ENCODE results near the gene ITGA1. TPM values are rescaled to one million over a fixed set of nuclear protein-coding genes. Genes with fewer than 3 reads are reported as not detected.

The ITGA1 gene
- total RNA-seq, 4 donors from 2014 or later = 228 to 302 (median 235) TPM

GRCh38 chr5:52867809-52868208, 80.1 kb downstream of the ITGA1 start:
- DNase-seq (ENCODE audit: extremely low spot score) = no peak
- H3K27ac ChIP-seq (replicated peaks in 1 of 4) = peak overlapping the region; percentile 39 to 77 (median 46)
- intact Hi-C loops (cut with DNase I) = loop anchor here (10.0 kb wide), 1 partner anchor 63 kb away; no protein-coding TSS in a partner anchor
- no peaks in the 10 kb centered on the region for H3K9me3 ChIP-seq
- no peak overlapping the region for H3K4me3 ChIP-seq
- no peaks in the 10 kb centered on the region for H3K27me3 ChIP-seq
- TF ChIP-seq EP300 (IDR thresholded peaks at IDR 0.05) (no peak), POLR2A (IDR thresholded peaks at IDR 0.05; ENCODE audit: low read depth) (no peak), CTCF (IDR thresholded peaks at IDR 0.05) (no peak), POLR2AphosphoS5 (IDR thresholded peaks at IDR 0.05) (peak in 1 of 2 donors; percentile 20)
- H3K4me1 ChIP-seq = peaks cover 25 to 74% (median 68%) of the 10 kb centered on the region in 4 donors
- 56% methylated on average over 2 of the region's 2 CpGs for WGBS
- peaks cover 0 to 26% (median 8%) of the 10 kb centered on the region in 4 donors for H3K36me3 ChIP-seq

GRCh38 chr5:52868417-52868816, 80.7 kb downstream of the ITGA1 start:
- DNase-seq (ENCODE audit: extremely low spot score) = no peak
- Histone ChIP-seq H3K4me3 (no peak overlapping the region), H3K36me3 (peaks cover 0 to 31% (median 8%) of the 10 kb centered on the region in 4 donors), H3K27me3 (no peaks in the 10 kb centered on the region), H3K27ac (replicated peaks in 1 of 4) (peak overlapping the region in 2 of 4 donors; percentile 51 to 77), H3K9me3 (no peaks in the 10 kb centered on the region), H3K4me1 (peaks cover 21 to 68% (median 62%) of the 10 kb centered on the region in 4 donors)
- WGBS = 74% methylated on average over 2 of the region's 2 CpGs
- intact Hi-C loops (cut with DNase I) = loop anchor here (10.0 kb wide), 1 partner anchor 64 kb away; no protein-coding TSS in a partner anchor
- TF ChIP-seq CTCF (IDR thresholded peaks at IDR 0.05) (no peak), POLR2A (IDR thresholded peaks at IDR 0.05; ENCODE audit: low read depth) (no peak), POLR2AphosphoS5 (IDR thresholded peaks at IDR 0.05) (no peak), EP300 (IDR thresholded peaks at IDR 0.05) (no peak)

- Histone ChIP-seq H3K4me1 (peaks cover 11 to 59% (median 52%) of the 10 kb centered on the region in 4 donors), H3K4me3 (no peak overlapping the region), H3K36me3 (peaks cover 0 to 41% (median 8%) of the 10 kb centered on the region in 4 donors), H3K27ac (replicated peaks in 1 of 4) (peak overlapping the region in 1 of 4 donors; percentile 7), H3K27me3 (no peaks in the 10 kb centered on the region), H3K9me3 (no peaks in the 10 kb centered on the region)
- TF ChIP-seq POLR2A (IDR thresholded peaks at IDR 0.05; ENCODE audit: low read depth) (no peak), EP300 (IDR thresholded peaks at IDR 0.05) (no peak), CTCF (IDR thresholded peaks at IDR 0.05) (no peak), POLR2AphosphoS5 (IDR thresholded peaks at IDR 0.05) (no peak)
- DNase-seq (ENCODE audit: extremely low spot score) = no peak
- intact Hi-C loops (cut with DNase I) = loop anchor here (10.0 kb wide), 1 partner anchor 65 kb away; no protein-coding TSS in a partner anchor
- 99% methylated on average over 4 of the region's 4 CpGs for WGBS
Measured at GRCh38 chr5:52869391-52869790, 81.7 kb downstream of the ITGA1 start.

- H3K36me3 ChIP-seq = peaks cover 0 to 42% (median 8%) of the 10 kb centered on the region in 4 donors
- intact Hi-C loops (cut with DNase I) = no loop called here
- no peaks in the 10 kb centered on the region for H3K27me3 ChIP-seq
- peaks cover 9 to 55% (median 46%) of the 10 kb centered on the region in 4 donors for H3K4me1 ChIP-seq
- TF ChIP-seq EP300 (IDR thresholded peaks at IDR 0.05) = no peak
- peak in 1 of 2 donors; percentile 38 for TF ChIP-seq POLR2AphosphoS5 (IDR thresholded peaks at IDR 0.05)
- TF ChIP-seq CTCF (IDR thresholded peaks at IDR 0.05) = no peak
- no peak overlapping the region for H3K4me3 ChIP-seq
- no peaks in the 10 kb centered on the region for H3K9me3 ChIP-seq
- WGBS = 71% methylated on average over 1 of the region's 1 CpG
- H3K27ac ChIP-seq (replicated peaks in 1 of 4) = no peak overlapping the region
- no peak for DNase-seq (ENCODE audit: extremely low spot score)
Measured at GRCh38 chr5:52870448-52870847, 82.7 kb downstream of the ITGA1 start.

GRCh38 chr5:52875827-52876226, 88.1 kb downstream of the ITGA1 start:
- no peak for TF ChIP-seq POLR2A (IDR thresholded peaks at IDR 0.05; ENCODE audit: low read depth)
- TF ChIP-seq POLR2AphosphoS5 (IDR thresholded peaks at IDR 0.05) = no peak
- no peak for TF ChIP-seq EP300 (IDR thresholded peaks at IDR 0.05)
- no peak for TF ChIP-seq CTCF (IDR thresholded peaks at IDR 0.05)
- intact Hi-C loops (cut with DNase I) = no loop called here
- H3K9me3 ChIP-seq = no peaks in the 10 kb centered on the region
- H3K27ac ChIP-seq (replicated peaks in 1 of 4) = peak overlapping the region; percentile 8 to 42 (median 26)
- peaks cover 0 to 27% (median 4%) of the 10 kb centered on the region in 4 donors for H3K36me3 ChIP-seq
- 35% methylated on average over 3 of the region's 3 CpGs for WGBS
- no peak overlapping the region for H3K4me3 ChIP-seq
- DNase-seq (ENCODE audit: extremely low spot score) = no peak
- no peaks in the 10 kb centered on the region for H3K27me3 ChIP-seq
- H3K4me1 ChIP-seq = peaks cover 4 to 27% (median 18%) of the 10 kb centered on the region in 4 donors
